Tibial nerve (tissue), 4 donors: ENCODE results near the gene C2CD4B.

ENCODE experiments used
- CTCF ChIP-seq, 5 experiments: fragments of 200-600 bp in 3 of 5; fragments of 450-650 bp in 2 of 5; sonication (generic) in 3 of 5; IDR thresholded peaks; one replicate each; pipeline ENCODE4 v1.5.1; 2016 to 2019; ENCODE audit warnings: antibody characterized with exemption in 5 of 5, mild to moderate bottlenecking in 3 of 5, moderate library complexity in 2 of 5
- EP300 ChIP-seq, 2 donors: sonication (generic); formaldehyde crosslinking; IDR thresholded peaks; one replicate each; pipeline ENCODE4 v1.6.1; 2017; ENCODE audit warnings: antibody characterized with exemption in 2 of 2, mild to moderate bottlenecking in 1 of 2
- POLR2A ChIP-seq, 2 donors: fragments of 450-650 bp; IDR thresholded peaks; one replicate each; pipeline ENCODE4 v1.6.1; 2017; ENCODE audit warnings: antibody characterized with exemption in 2 of 2, mild to moderate bottlenecking in 2 of 2, moderate library complexity in 2 of 2

GRCh38 chr15:62171882-62172281 lies 6.8 kb upstream of the C2CD4B start:
- no peak for TF ChIP-seq EP300 (IDR thresholded peaks at IDR 0.05)
- TF ChIP-seq CTCF (IDR thresholded peaks at IDR 0.05): no peak
- no peak for TF ChIP-seq POLR2A (IDR thresholded peaks at IDR 0.05)
